Neutrophil (primary cell): ENCODE measurements around the gene ADGRL3.

Source experiments
- H3K27ac ChIP-seq: fragments of 200-600 bp; sonication (generic); 2 replicates; pipeline ENCODE4 v1.5.1; 2016; ENCODE audit warnings: mild to moderate bottlenecking, moderate library complexity
- H3K27me3 ChIP-seq: fragments of 200-600 bp; sonication (generic); 2 replicates; pipeline ENCODE4 v1.6.0; 2016; ENCODE audit warnings: mild to moderate bottlenecking
- H3K36me3 ChIP-seq: fragments of 200-600 bp; sonication (generic); 2 replicates; pipeline ENCODE4 v1.5.1; 2017
- H3K4me1 ChIP-seq, 2 experiments: fragments of 200-600 bp in 1 of 2; sonication (generic) in 1 of 2; 1 replicate in 1 of 2; 2 replicates in 1 of 2; pipeline versions ENCODE4 v1.5.1 to v1.6.1; 2013 to 2016; ENCODE audit warnings: low read depth in 1 of 2, low read length in 1 of 2, mild to moderate bottlenecking in 1 of 2, moderate library complexity in 1 of 2; ENCODE audit not compliant: control insufficient read depth in 1 of 2, insufficient read depth in 1 of 2
- H3K4me3 ChIP-seq, 2 experiments: fragments of 200-600 bp in 1 of 2; sonication (generic) in 1 of 2; 1 replicate in 1 of 2; 2 replicates in 1 of 2; pipeline ENCODE4 v1.5.1; 2013 to 2016; ENCODE audit warnings: low read depth in 1 of 2, low read length in 1 of 2, mild to moderate bottlenecking in 1 of 2, moderate library complexity in 1 of 2
- H3K9me3 ChIP-seq: fragments of 200-600 bp; sonication (generic); 2 replicates; pipeline ENCODE4 v1.5.1; 2016
- CTCF ChIP-seq: fragments of 200-600 bp; sonication (generic); IDR thresholded peaks from 2 replicates; pipeline ENCODE4 v1.5.1; 2016; ENCODE audit warnings: antibody characterized with exemption

ADGRL3 gene

DNA sequence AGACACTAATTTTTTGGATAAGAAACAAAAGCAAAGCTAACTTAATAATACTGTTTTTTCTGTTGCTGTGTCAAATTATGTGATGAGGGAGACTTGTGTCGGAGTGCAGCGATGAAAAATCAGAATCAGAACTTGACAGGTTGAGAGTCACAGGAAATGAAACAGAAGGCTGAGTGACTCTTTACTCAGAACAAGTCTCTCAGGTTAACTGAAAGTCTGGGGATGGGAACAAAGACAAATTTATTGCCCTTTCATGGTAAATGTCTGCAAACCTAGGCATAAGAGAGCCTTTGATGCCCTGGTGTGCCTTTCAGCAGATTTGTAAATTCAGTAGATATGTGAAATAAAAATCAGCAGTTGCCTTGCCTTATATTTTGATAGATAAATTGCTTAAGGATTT lies 96.0 kb downstream of the ADGRL3 start:
- Histone ChIP-seq H3K9me3 (no peaks in the 10 kb centered on the region), H3K27ac (no peak overlapping the region), H3K27me3 (no peaks in the 10 kb centered on the region), H3K4me3 (no peak overlapping the region), H3K4me1 (no peaks in the 10 kb centered on the region), H3K36me3 (no peaks in the 10 kb centered on the region)
- no peak for TF ChIP-seq CTCF

DNA sequence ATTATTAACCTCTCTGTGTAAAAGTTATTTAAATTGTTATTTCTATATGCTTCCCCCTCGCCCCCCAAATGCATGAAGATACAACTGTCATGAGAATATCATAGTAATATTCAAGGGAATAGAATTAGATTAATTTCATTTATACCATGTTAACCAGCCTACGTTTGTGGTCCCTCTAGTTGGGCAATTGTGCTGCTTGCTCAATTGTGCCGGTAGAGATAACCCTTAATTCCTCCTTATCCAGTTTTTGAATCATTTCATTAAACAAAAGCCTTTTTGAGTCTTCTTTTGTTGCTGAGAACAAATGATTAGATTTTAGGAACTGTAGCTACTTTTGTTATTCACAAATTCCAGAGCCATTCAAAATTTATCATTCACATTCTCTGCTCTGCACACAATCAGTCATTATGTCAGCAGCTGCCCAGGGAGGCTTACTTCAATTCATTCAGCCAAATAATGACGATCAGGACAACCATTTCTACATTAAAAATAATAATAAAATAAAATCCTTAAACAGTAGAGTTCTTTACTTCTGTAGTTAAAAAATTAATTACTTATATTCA lies 98.1 kb downstream of the ADGRL3 start:
- no peak for TF ChIP-seq CTCF
- Histone ChIP-seq H3K36me3 (no peaks in the 10 kb centered on the region), H3K27me3 (no peaks in the 10 kb centered on the region), H3K9me3 (no peaks in the 10 kb centered on the region), H3K27ac (no peak overlapping the region), H3K4me1 (no peaks in the 10 kb centered on the region), H3K4me3 (no peak overlapping the region)

DNA sequence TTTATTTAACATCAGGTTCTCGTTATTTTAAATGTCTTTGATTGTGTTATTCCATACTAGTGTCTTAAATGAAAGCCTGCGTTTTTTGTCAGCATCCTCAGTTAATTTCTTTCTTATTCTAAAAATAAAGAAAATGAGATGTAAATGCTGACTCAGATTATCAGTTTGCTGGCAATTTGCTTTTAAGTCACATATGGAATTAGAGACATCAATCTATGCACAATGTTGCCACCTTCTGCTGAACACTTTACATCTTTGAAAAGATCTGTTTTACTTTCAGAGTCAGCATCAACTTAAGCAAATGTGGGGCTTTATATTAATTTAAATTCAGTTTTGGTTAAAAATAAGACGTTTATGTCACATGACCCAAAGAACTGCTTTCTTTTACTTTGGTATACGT lies 99.2 kb downstream of the ADGRL3 start:
- Histone ChIP-seq H3K27ac (no peak overlapping the region), H3K36me3 (no peaks in the 10 kb centered on the region), H3K9me3 (no peaks in the 10 kb centered on the region), H3K4me1 (no peaks in the 10 kb centered on the region), H3K4me3 (no peak overlapping the region), H3K27me3 (no peaks in the 10 kb centered on the region)
- no peak for TF ChIP-seq CTCF

DNA sequence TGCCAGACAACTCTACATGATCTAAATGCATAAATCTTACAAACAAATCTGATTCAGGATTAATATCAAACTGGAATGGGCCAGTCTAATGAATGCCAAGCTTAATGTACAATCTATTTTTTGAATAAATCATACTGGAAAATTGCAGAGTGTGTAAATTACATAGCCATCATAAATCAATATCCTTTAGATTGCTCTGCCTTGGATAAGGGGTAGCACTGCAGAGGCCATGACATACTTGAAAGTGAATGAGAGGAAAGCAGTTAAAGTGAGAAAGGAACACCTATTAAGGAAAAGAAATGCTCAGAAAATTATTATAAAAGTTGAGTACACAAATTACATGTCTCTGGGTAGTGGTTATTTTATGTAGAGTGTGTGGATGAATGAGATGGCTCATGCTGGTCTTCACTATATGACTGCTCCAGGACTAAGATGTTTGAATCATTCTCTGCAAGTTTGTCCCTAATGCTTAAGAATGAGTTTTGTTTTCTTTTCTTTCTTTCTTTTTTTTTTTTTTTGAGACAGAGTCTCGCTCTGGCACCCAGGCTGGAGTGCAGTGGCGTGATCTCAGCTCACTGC lies 100.2 kb downstream of the ADGRL3 start:
- no peaks in the 10 kb centered on the region for H3K27me3 ChIP-seq
- no peak overlapping the region for H3K4me3 ChIP-seq
- no peak for TF ChIP-seq CTCF
- H3K36me3 ChIP-seq = no peaks in the 10 kb centered on the region
- H3K4me1 ChIP-seq = no peaks in the 10 kb centered on the region
- no peaks in the 10 kb centered on the region for H3K9me3 ChIP-seq
- H3K27ac ChIP-seq = no peak overlapping the region

DNA sequence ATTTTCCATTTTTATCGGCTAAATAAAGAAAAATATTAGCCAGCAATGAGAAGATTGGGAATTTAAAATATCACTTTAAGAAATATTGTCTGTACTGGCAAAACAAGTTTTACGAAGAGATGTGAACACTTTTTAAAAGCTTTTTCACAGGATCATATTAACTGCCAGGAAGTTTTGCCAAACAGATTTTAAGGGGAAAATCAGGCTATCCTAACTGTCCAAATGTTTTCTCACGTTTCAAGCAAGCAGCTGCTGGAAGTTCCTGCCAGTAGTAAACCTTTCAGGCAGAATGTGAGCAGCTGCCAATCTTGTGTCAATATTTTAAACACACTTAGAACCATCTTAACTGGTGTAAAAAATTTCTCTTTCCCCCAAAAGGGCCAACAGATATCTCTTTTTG lies 101.1 kb downstream of the ADGRL3 start:
- Histone ChIP-seq H3K4me1 (no peaks in the 10 kb centered on the region), H3K27me3 (no peaks in the 10 kb centered on the region)
- no peak for TF ChIP-seq CTCF

More for the DNA sequence above, 101.1 kb downstream of the ADGRL3 start:
- H3K36me3 ChIP-seq = no peaks in the 10 kb centered on the region
- H3K27ac ChIP-seq = no peak overlapping the region
- H3K9me3 ChIP-seq = no peaks in the 10 kb centered on the region
- no peak overlapping the region for H3K4me3 ChIP-seq
